ENCODE data around the gene SH3TC1.

DNA sequence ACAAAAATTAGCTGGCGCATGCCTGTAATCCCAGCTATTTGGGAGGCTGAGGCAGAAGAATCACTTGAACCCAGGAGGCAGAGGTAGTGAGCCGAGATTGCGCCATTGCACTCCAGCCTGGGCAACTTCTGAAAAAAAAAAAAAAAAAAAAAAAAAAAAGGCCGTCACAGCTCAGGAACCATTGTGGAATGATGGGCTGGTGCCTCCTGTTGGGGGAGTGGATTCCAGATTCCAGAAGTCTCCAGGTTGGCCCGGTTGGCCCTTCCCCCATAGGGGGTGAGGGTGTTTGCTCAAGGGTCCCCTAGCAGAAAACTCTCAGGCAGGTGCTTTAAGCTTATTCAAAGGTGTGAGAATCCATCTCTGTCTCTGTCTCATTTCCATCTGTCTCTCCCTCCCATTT, 11.5 kb downstream of the SH3TC1 start:
- TF ChIP-seq EP300 (IDR thresholded peaks at IDR 0.05): no peak
- TF ChIP-seq, protein P1, sequence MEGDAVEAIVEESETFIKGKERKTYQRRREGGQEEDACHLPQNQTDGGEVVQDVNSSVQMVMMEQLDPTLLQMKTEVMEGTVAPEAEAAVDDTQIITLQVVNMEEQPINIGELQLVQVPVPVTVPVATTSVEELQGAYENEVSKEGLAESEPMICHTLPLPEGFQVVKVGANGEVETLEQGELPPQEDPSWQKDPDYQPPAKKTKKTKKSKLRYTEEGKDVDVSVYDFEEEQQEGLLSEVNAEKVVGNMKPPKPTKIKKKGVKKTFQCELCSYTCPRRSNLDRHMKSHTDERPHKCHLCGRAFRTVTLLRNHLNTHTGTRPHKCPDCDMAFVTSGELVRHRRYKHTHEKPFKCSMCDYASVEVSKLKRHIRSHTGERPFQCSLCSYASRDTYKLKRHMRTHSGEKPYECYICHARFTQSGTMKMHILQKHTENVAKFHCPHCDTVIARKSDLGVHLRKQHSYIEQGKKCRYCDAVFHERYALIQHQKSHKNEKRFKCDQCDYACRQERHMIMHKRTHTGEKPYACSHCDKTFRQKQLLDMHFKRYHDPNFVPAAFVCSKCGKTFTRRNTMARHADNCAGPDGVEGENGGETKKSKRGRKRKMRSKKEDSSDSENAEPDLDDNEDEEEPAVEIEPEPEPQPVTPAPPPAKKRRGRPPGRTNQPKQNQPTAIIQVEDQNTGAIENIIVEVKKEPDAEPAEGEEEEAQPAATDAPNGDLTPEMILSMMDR (IDR thresholded peaks at IDR 0.05): no peak
- no peak for TF ChIP-seq POLR2A (IDR thresholded peaks at IDR 0.05)
- TF ChIP-seq POLR2AphosphoS5 (IDR thresholded peaks at IDR 0.05): no peak
